ENCODE measurements around the gene HMCES.
"Not testable (repeated sequence)": the region's sequence is repeated elsewhere in the genome, so short reads cannot be mapped to it uniquely, and the experiment has no call there.

The HMCES gene

DNA sequence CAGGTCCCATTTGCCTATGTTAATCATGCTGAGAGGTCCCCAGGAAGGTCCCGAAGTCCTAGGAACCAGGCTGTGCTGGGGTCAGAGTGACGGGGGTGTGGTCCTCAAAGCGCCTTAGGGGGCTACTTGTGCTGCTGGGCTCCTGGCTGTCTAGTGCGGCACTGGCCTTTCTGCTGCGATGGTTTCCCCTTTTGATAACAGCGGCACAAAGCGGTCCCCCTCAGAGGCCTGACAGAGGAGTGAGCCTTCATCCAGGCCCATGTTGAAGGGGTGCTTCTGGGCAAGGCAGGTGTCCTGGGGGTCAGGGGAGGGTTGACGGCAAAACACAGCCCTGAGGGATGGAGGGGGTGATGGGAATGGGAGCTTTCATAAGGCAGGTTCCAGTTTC is 68.8 kb downstream of the HMCES start:
- no peak for DNase-seq (ENCODE audit: low spot score)

DNA sequence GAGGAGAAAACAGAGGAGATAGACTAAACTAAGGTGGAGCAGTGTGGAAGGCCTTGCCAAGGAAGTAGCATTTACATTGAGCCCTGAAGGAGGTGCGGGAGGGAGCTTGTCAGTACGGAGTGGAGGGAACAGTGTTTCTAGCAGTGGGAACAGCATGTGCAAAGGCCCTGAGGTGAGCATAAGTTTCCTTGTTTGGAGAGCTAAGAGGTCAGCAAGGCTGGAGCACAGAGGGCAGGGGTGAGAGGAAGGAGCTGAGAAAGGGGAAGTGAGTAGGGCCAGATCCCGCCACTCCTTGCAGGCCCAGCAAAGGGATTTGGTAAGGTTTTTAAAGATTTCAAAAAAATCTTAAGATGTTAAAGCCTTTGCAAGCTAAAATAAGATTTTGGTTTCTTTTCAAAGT is 70.1 kb downstream of the HMCES start:
- no peak for DNase-seq (ENCODE audit: low spot score)

- DNase-seq (ENCODE audit: low spot score): not testable (repeated sequence)
Measured at GRCh38 chr3:129349169-129349568, 70.5 kb downstream of the HMCES start.

DNA sequence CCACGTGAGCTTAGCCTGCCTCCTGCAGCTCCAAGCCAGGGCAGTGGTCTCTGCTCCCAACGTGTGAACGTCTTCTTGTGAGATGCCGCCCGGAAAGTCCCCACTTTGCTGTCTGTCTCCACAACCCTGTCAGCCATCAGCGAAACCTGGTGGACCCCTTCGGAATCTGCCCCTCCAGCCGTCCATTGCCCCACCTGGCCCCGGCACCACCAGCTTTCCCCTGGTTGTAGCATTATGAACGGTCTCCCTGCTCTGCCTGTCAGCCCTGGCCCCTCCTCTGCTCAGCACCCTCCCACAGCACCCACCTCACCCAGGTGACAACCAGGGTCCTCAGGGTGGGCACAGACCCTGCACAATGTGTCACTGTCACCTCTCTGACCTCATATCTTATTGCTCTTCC is 71.1 kb downstream of the HMCES start:
- DNase-seq (ENCODE audit: low spot score): no peak

GRCh38 chr3:129352045-129352444 is 73.4 kb downstream of the HMCES start:
- DNase-seq (ENCODE audit: low spot score): no peak

- no peak for DNase-seq (ENCODE audit: low spot score)
Measured at GRCh38 chr3:129352650-129353588, 74.2 kb downstream of the HMCES start.

DNA sequence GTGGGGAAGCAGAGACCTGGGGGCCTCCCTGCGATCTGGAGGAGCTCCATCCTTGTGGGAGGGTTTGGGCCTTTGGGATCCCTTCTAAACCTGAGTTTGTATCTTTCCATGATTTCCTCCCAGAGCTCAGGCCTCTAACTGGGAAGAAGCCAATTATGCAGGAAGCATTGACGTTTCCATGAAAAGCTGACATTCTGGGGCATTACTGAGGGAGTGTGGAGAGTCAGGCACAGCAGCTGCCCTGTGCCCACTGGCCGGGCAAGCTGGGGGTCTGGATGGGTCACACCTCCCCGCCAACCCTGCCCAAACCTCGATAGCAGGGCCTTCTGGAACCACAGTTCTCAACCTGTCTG is 74.9 kb downstream of the HMCES start:
- no peak for DNase-seq (ENCODE audit: low spot score)
